Ishikawa (cell line): ENCODE measurements around the gene SH3BGRL3.

ENCODE experiments used
- CEBPB ChIP-seq: IDR thresholded peaks from 2 replicates; pipeline ENCODE4 v1.6.1; 2012
- CREB1 ChIP-seq: IDR thresholded peaks from 2 replicates; pipeline ENCODE4 v1.6.1; 2012; ENCODE audit warnings: low read depth
- EGR1 ChIP-seq: IDR thresholded peaks from 2 replicates; pipeline ENCODE4 v1.6.1; 2012
- EP300 ChIP-seq: IDR thresholded peaks from 2 replicates; pipeline ENCODE4 v1.6.1; 2012; ENCODE audit warnings: borderline replicate concordance
- FOXM1 ChIP-seq: IDR thresholded peaks from 2 replicates; pipeline ENCODE4 v1.6.1; 2012; ENCODE audit warnings: low read depth, borderline replicate concordance
- MAX ChIP-seq: IDR thresholded peaks from 2 replicates; pipeline ENCODE4 v1.6.1; 2012
- NFIC ChIP-seq: IDR thresholded peaks from 2 replicates; pipeline ENCODE4 v1.6.1; 2012
- RAD21 ChIP-seq: IDR thresholded peaks from 2 replicates; pipeline ENCODE4 v1.6.1; 2012; ENCODE audit warnings: low read depth
- REST ChIP-seq: IDR thresholded peaks from 2 replicates; pipeline ENCODE4 v1.6.1; 2012; ENCODE audit warnings: low read depth, mild to moderate bottlenecking
- TAF1 ChIP-seq: IDR thresholded peaks from 2 replicates; pipeline ENCODE4 v1.6.1; 2012; ENCODE audit warnings: low read depth, mild to moderate bottlenecking
- TCF12 ChIP-seq: IDR thresholded peaks from 2 replicates; pipeline ENCODE4 v1.6.1; 2012; ENCODE audit warnings: low read depth
- TEAD4 ChIP-seq: IDR thresholded peaks from 2 replicates; pipeline ENCODE4 v1.6.1; 2012
- USF1 ChIP-seq: IDR thresholded peaks from 2 replicates; pipeline ENCODE4 v1.6.1; 2012
- YY1 ChIP-seq: IDR thresholded peaks from 2 replicates; pipeline ENCODE4 v1.6.1; 2012; ENCODE audit warnings: low read depth
- ZBTB7A ChIP-seq: IDR thresholded peaks from 2 replicates; pipeline ENCODE4 v1.6.1; 2012; ENCODE audit warnings: low read depth

Gene SH3BGRL3

GRCh38 chr1:26300578-26301275 lies 20.8 kb downstream of the SH3BGRL3 start:
- TF ChIP-seq TAF1: no peak
- no peak for TF ChIP-seq TEAD4
- no peak for TF ChIP-seq REST
- no peak for TF ChIP-seq YY1
- TF ChIP-seq EGR1: no peak
- TF ChIP-seq RAD21: no peak
- no peak for TF ChIP-seq TCF12
- TF ChIP-seq MAX: no peak
- TF ChIP-seq ZBTB7A: no peak

GRCh38 chr1:26302733-26303405 lies 23.0 kb downstream of the SH3BGRL3 start:
- no peak for TF ChIP-seq TAF1
- TF ChIP-seq FOXM1: no peak
- no peak for TF ChIP-seq YY1
- no peak for TF ChIP-seq CREB1
- no peak for TF ChIP-seq NFIC
- no peak for TF ChIP-seq TCF12
- no peak for TF ChIP-seq RAD21
- no peak for TF ChIP-seq EGR1
- no peak for TF ChIP-seq USF1
- TF ChIP-seq EP300: no peak
- TF ChIP-seq REST: no peak
- TF ChIP-seq ZBTB7A: no peak
- TF ChIP-seq CEBPB: no peak
- TF ChIP-seq MAX: no peak
- TF ChIP-seq TEAD4: no peak

- TF ChIP-seq REST (no peak), CREB1 (no peak), YY1 (no peak)
Observed at GRCh38 chr1:26305667-26306289, 25.9 kb downstream of the SH3BGRL3 start.

- TF ChIP-seq MAX: peak; percentile 85
- no peak for TF ChIP-seq CEBPB
- 0 out of 2 replicates have a peak, but pooled peaks have one; percentile 3 for TF ChIP-seq TCF12
- 0 out of 2 replicates have a peak, but pooled peaks have one; percentile 23 for TF ChIP-seq NFIC
- no peak for TF ChIP-seq USF1
- peak; percentile 93 for TF ChIP-seq FOXM1
- TF ChIP-seq RAD21: no peak
- TF ChIP-seq ZBTB7A: no peak
- no peak for TF ChIP-seq REST
- peak; percentile 99 for TF ChIP-seq YY1
- TF ChIP-seq TAF1: peak; percentile 67
- TF ChIP-seq TEAD4: no peak; the same call in 1 of the 2 replicates
- TF ChIP-seq EP300: no peak
- TF ChIP-seq EGR1: no peak
- TF ChIP-seq CREB1: no peak
Observed at GRCh38 chr1:26306290-26307229, 26.7 kb downstream of the SH3BGRL3 start, which contains the start of gene UBXN11. UBXN11 (minus strand) TSS chr1:26306636; CDS start chr1:26302883, 3,753 bp downstream.
